GM10266 (cell line): ENCODE results near the gene DDX51.

Source experiments
- DNase-seq: peaks from one replicate; pipeline ENCODE4 v3.0.0; 2012; ENCODE audit errors: extremely low spot score
- CTCF ChIP-seq: IDR thresholded peaks from 2 replicates; pipeline ENCODE4 v1.5.1; 2012; ENCODE audit warnings: mild to moderate bottlenecking, low read depth; ENCODE audit not compliant: control insufficient read depth, insufficient read depth; ENCODE audit errors: missing control alignments

Gene DDX51

GRCh38 chr12:132144115-132144809 is at the start of gene DDX51, which contains the start of gene NOC4L:
DDX51 (minus strand) TSS chr12:132144319; CDS start chr12:132144296, 23 bp downstream.
NOC4L (plus strand) TSS chr12:132144457; CDS start chr12:132144489, 32 bp downstream.
- no peak for TF ChIP-seq CTCF
- peak; percentile 99 for DNase-seq

GRCh38 chr12:132191715-132192553 is 47.8 kb upstream of the DDX51 start:
- no peak for TF ChIP-seq CTCF
- no peak for DNase-seq

- TF ChIP-seq CTCF, result no peak
- no peak for DNase-seq
Measured at GRCh38 chr12:132190834-132191500, 46.8 kb upstream of the DDX51 start.

- TF ChIP-seq CTCF, result no peak
- no peak for DNase-seq
Measured at GRCh38 chr12:132190012-132190755, 46.1 kb upstream of the DDX51 start.

GRCh38 chr12:132189378-132190011 is 45.4 kb upstream of the DDX51 start:
- DNase-seq, result peak; percentile 97

More at GRCh38 chr12:132189378-132190011, 45.4 kb upstream of the DDX51 start:
- no peak for TF ChIP-seq CTCF
